ENCODE data around the gene TGM4.
"Not testable (repeated sequence)": the region's sequence is repeated elsewhere in the genome, so short reads cannot be mapped to it uniquely, and the experiment has no call there.

Gene TGM4

GRCh38 chr3:44918087-44918486 lies 43.7 kb downstream of the TGM4 start:
- DNase-seq, result no peak

GRCh38 chr3:44918581-44918980 lies 44.2 kb downstream of the TGM4 start:
- no peak for DNase-seq

- no peak for DNase-seq
Observed at GRCh38 chr3:44920081-44920480, 45.7 kb downstream of the TGM4 start.

- DNase-seq, result no peak
Observed at GRCh38 chr3:44923632-44924456, 49.4 kb downstream of the TGM4 start.

GRCh38 chr3:44924457-44925084 lies 50.2 kb downstream of the TGM4 start:
- no peak for DNase-seq

GRCh38 chr3:44926172-44926571 lies 51.8 kb downstream of the TGM4 start:
- DNase-seq, result no peak

GRCh38 chr3:44926921-44927320 lies 52.5 kb downstream of the TGM4 start:
- no peak for DNase-seq

- no peak for DNase-seq
Observed at GRCh38 chr3:44927371-44927770, 53.0 kb downstream of the TGM4 start.

- DNase-seq, result no peak
Observed at GRCh38 chr3:44929782-44930181, 55.4 kb downstream of the TGM4 start.

- no peak for DNase-seq
Observed at GRCh38 chr3:44930911-44931310, 56.5 kb downstream of the TGM4 start.

GRCh38 chr3:44931791-44932190 lies 57.4 kb downstream of the TGM4 start:
- DNase-seq, result no peak

GRCh38 chr3:44932271-44932670 lies 57.9 kb downstream of the TGM4 start:
- DNase-seq, result no peak

GRCh38 chr3:44932986-44933944 lies 58.9 kb downstream of the TGM4 start:
- DNase-seq, result no peak

GRCh38 chr3:44939581-44940036 lies 65.2 kb downstream of the TGM4 start:
- DNase-seq, result no peak

- no peak for DNase-seq
Observed at GRCh38 chr3:44942202-44942921, 68.0 kb downstream of the TGM4 start.

- DNase-seq, result no peak
Observed at GRCh38 chr3:44948239-44948638, 73.8 kb downstream of the TGM4 start.

GRCh38 chr3:44949770-44950169 lies 75.4 kb downstream of the TGM4 start:
- DNase-seq, result not testable (repeated sequence)

GRCh38 chr3:44950275-44950734 lies 75.9 kb downstream of the TGM4 start:
- no peak for DNase-seq

GRCh38 chr3:44952689-44953088 lies 78.3 kb downstream of the TGM4 start:
- no peak for DNase-seq

GRCh38 chr3:44954304-44954703 lies 79.9 kb downstream of the TGM4 start:
- DNase-seq, result no peak

- no peak for DNase-seq
Observed at GRCh38 chr3:44954962-44955361, 80.6 kb downstream of the TGM4 start.

- DNase-seq, result no peak
Observed at GRCh38 chr3:44955917-44956316, 81.5 kb downstream of the TGM4 start.
